HG03521 (cell line): ENCODE data around the gene PAX5.

ENCODE experiments used
- ATAC-seq: cut with Tn5 transposase; IDR thresholded peaks from one replicate; pipeline ENCODE4 v1.9.1; 2021; ENCODE audit warnings: mild to moderate bottlenecking, moderate library complexity; ENCODE audit not compliant: unreplicated experiment

Gene PAX5

DNA sequence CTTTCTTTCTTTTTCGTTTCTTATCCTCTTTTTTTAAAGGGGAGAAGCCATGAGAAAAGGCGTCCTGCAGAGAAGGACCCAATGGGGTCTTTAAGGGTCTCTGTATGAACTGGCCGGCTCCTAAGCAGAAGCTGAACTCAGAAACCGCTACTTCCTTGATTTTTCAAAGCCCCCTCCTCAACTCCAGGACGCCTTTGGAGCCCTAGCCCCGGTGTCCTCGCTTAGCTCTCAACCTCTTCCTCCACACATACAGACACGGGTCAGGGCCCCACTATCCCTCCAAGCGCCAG lies 8.3 kb downstream of the PAX5 start:
- no peak for ATAC-seq

DNA sequence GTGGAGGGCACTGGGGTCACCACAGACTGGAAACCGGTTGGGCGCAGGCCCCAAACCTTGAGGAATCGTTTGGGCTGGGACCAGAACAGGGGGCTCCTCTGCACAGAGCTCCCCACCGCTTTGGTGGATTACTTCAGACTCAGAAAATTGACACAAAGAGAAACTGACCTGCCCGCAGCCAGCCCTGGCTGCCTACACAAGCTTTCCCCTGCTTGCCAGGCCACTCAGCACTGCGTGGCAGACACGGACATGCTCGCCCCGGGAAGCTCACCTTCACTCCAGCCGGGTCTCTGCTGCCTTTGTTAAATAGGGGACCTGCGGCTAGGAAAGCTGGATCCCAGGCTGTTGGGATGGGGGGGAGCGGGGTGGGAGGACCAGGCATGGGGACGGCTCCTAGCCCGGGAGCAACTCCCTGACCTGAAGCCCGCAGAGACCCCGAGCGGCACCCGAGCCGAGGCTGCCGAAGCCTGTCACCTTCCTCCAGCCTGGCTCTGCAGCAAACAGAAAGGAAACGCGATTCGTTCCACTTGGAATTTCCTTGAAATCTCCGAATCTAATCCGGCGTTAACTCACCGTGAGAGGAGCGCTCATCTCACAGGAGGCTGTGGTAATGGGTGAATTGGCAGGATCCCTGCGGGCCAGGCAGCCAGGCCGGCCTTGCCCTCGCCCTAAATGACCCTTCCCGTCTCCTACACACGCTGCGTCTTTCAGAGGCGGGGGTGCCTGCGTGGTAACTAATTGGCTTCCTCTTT lies 8.8 kb downstream of the PAX5 start:
- no peak for ATAC-seq

DNA sequence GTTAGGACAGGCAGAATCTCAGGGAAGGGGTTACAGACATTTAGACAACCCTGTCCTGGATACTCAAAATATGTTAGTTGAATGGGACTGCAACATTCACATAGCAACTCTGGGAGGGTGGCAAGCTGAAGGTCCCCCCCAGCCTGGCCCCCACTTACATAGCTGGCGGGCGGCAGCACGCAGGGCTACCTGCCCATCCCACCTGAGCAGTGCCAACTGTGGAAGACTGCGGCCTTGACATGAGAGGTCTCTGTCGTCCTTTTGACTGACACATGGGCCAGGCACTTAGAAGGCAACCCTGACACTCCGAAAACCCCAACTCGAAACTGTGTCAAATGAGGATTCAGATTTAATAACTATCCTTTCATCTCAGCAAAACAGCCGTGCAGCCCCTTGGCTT lies 16.5 kb downstream of the PAX5 start:
- ATAC-seq, result no peak

DNA sequence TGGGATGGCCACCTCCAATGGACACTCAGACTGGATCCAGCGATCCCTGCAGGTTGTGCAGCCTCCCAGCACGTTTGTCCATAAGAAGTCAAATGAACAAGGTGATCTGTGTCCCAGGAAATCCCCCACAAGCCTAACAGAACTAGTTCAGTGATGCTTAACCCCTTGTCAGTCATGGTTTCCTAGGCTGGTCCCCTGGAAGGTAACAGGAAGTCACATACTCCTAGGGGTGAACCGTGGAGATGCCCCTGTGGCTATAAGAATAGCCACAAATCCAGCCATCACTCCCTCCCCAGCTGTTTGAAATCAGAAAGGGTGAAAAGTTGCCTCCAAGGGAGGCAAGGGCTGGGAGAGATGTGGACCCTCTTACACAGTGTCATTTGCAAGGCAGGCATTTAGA lies 22.5 kb downstream of the PAX5 start:
- no peak for ATAC-seq

DNA sequence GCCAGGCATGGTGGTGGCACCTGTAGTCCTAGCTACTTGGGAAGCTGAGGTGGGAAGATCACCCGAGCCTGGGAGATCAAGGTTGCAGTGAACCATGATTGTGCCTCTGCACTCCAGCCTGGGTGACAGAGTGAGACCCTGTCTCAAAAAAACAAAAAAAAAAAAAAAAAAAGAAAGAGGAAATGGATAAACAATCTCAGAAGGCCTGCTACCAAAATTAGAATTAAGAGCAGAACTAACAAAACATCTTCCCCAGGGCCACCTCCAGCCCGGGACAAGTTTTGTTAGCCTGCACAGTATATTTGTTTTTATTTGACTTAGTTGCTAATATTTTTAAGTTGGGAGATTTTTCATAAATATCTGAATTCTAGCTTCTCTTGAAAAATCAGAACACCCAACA lies 23.1 kb downstream of the PAX5 start:
- ATAC-seq, result no peak

DNA sequence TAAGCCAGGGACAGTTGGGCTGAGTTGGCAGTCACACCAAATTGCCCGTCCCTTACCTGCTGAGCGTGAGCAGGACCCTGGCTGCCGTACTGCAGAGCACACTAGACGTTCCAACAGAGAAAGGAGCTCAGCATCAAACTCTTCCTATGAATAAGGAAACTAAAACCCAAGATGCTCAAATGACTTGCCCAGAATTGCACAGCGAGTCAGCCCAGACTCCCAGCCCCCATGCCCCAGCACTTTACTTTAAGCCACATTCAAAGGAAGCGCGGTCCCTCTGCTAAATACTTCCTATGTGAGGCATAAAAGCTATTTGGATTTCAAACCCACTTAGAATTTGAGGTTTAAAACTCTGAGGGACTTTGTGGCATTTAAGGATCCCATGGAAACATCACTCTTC lies 23.9 kb downstream of the PAX5 start:
- ATAC-seq, result no peak

DNA sequence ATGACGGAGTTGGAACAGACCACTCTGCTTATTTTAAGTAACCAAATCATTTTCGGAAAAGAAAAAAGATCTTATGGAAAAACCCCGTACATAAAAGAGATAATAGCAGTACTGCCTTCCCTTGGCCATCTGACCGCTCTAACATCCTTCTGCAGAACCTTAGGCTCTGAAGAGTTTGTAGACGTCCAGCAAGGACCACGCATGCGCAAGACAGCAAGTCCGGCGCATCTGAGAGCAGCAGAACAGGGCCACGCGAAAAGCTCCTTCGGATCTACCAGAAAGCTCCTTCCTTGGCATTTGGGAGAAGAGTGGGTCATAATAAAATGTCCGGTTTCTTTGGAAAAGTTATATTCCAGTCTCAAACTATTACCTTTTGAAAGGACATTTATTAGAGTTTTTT lies 26.8 kb downstream of the PAX5 start:
- ATAC-seq, result no peak

DNA sequence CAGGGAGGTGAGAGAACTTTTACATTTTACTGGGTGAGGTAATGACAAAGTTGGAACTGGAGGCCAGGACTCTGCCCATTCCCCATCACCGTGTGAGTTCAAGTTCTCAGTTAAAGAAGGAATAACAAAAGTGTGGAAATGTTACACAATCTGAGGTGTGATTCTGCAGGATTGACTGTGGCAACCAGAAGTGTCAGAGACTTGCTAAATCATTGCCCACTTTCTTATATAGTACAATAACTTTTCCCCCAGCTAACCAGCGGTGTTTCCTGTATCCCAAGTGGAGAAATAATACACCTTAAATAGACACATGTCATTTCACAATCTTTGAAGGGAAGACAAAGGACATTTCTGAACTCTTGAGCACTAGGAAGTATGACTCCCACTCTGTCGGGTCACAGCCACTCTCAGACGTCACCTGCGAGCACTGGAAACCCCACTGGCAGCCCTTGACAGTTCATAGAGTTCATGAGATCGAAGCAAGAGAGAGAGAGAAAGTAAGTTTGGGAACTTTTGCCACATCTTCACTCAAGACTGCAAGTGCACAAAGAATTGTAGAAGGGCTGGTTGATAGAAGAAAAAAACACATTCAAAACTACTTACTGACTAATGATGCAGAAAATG lies 28.4 kb downstream of the PAX5 start:
- no peak for ATAC-seq

DNA sequence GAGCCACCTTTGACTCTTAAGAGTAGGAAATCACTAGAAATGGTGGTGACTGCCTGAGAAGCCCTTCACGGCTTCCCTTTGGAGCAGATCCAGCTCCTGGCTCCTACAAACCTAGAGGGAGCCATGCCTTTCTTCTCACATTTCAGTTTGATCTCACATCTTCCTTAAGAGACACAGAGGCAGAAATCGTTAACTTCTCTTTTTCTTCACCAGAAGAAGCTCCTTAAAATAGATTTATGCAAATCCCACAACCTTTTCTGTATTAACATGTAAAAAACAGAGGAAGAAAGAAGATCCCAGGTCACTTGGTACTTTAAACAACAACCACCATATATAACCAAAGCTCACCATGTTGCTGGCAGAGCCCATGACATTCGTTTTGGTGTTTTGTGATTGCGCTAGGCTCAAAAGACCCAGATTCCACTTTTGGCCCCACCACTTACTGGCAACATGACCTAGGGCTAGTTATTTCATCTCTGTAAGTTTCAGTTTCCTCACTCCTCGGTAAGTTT lies 29.6 kb downstream of the PAX5 start:
- peak; percentile 38 for ATAC-seq

DNA sequence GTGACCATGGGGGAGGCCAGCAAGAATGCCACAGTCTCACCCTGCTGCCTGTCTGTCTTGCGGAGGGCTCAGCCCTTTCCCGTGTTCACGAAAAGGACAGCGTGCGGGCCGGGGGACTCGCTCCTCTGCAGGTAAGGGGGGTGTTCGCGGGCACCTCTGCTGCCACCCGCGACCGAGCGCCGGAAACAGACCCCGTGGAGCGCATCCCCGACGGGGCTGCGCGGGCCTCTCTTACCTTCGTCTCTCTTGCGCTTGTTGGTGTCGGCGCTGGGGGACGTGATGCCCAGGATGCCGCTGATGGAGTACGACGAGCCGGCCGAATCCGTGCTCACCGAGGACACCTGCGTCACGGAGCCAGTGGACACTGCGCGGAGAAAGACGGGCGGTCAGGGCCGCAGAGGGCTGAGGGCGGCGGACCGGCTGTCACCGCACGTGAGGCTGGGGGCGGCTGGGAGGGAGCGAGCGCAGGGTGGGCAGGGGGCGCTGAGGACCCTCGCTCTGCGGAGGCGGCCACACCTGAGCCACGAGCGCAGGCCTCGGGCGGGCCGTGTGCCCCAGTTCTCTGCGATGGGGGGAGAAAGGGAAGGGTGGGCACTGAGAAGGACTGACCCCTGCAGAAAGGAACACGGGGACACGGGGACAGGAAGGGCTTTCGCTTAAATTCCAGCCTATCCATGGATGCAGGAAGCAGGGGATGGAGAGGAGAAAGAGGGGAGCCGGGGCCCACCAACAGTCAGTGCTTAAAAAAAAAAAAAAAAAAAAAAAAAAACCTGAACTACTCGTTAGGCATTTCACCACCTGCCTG lies 31.5 kb downstream of the PAX5 start:
- ATAC-seq, result no peak

DNA sequence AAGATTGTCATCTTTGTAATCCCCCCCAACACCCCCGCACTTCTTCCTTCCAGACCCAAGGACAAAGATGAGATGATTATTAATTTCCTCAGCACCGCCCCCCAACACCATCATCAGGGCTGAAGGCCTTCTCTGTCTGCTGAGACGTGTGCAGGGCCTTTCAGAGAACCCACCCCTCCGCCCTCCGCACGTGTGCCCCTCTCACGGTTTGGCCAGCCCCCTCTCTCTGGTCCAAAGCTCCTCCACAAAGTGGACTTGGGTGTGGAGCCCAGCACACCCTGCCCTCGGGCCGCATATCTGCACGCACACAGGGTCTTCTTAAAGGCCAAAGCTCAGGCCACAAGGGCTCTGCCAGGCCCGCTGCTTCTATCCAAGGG lies 32.0 kb downstream of the PAX5 start:
- ATAC-seq, result no peak

DNA sequence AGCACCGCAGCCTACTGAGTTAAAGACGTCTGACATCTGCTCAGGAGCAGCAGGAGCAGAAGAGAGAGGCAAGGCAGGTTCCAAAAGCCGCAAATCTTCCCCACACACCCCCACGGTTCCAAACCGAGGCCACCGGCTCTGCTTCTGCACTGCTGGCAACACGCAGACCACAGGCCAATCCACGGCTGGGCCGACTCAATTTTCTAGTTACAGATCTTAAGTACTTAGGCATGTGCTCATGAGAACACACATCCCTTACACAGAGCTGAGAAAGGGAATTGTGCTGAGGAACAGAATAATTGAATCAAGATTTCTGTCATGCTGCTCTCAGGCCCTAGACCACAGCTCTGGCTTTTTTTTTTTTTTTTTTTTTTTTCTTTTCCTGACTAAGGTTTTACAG lies 32.6 kb downstream of the PAX5 start:
- ATAC-seq, result no peak

DNA sequence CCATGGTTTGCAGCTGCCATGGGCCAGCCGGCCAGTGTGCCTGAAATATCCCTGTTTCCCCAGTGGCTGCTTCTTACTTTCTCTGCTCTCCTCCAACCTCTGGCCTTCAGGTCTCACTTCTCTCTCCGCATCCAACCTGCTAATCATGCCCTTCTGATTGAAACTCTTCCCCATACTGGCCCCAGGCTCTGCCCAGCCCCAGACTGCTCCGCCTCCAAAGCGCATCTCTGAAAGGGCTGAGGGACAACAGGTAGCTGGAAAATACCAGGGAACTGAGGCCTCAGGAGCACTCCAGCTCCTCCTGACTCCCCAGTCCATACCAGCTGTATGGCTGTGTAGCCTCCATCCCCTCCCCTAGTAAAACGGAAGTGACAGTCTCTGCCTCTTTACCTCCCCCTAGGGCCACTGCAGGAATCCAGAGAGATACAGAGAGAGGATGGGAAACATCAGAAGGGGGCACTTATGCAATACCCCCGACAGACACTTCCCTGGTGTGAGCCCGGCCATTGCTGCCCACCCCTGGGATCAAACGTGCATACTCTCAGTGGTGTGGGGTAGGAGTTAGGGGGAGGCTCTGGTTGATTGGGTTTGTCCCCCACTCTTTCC lies 34.2 kb downstream of the PAX5 start:
- no peak for ATAC-seq

DNA sequence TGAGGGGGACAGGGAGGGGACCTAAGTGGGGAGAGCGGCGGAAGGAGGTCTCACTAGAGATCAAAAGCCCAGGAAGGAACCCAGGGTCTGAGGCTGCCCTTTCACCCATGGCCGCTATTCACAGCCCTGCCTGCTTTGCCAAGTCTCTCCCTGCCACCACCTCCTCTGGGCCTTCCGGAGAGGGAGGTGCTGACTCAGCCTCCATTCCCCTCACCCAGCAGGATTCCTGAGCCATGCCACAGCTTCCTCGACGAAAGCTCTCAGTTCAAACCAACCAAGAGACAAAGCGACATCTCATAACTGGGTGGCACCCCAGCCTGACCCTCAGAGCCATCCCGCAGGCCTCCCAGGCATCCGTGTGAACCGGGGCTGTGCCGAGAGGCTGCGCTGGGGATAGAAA lies 36.7 kb downstream of the PAX5 start:
- no peak for ATAC-seq

DNA sequence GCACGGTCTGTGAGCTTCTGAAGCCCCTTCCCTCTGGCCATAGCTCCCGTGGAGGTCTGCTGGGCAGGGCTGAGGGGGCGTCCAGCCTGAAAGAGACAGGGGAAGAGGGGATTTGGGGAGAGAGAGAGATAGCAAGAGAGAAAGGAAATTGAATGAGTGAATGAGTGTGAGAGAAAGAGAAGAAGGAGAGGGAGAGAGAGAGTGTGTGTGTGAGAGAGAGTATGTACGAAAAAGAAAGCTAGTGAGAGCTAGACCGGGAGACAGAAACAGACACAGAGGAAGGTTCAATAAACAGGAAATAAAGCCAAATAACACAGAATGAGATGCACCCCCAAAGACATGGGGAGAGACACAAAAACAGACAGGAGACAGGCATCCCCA lies 37.4 kb downstream of the PAX5 start:
- ATAC-seq, result no peak

DNA sequence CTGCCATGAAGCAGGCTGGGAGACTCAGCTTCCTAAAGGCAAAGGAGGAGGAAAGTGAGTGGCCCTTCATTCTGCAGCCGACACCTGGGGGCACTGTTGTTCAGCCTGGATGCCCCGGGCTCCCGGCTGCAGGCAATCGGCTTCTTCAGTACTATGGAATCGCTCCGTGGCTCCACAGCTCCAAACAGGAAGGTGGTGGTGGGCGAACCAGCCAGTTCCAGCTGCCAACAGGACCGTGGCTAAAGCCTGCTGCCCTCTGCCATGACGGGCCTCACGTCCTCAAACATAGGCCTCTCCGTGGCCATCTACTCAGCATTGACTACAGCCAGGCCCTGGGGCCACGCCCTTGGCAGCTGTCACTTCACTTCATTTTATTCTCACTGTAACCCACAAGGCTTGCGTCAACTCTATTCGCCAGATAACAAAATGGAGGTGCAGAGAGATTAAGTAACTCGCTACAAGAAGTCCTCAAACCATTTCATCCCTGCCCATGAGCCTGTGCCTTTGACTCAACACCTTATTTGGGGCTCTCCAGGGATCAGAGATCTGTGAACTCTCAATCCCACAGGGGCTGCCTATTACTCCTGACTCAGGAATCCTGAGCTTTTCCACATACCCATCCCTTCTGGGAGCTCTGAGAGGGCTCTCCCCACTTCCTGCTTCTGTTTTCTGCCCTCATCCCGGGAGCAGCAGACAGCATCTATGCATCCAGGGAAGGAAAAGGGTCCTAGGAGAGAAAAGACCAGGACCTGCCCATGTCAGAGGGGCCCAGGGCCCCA lies 38.0 kb downstream of the PAX5 start:
- ATAC-seq, result no peak

DNA sequence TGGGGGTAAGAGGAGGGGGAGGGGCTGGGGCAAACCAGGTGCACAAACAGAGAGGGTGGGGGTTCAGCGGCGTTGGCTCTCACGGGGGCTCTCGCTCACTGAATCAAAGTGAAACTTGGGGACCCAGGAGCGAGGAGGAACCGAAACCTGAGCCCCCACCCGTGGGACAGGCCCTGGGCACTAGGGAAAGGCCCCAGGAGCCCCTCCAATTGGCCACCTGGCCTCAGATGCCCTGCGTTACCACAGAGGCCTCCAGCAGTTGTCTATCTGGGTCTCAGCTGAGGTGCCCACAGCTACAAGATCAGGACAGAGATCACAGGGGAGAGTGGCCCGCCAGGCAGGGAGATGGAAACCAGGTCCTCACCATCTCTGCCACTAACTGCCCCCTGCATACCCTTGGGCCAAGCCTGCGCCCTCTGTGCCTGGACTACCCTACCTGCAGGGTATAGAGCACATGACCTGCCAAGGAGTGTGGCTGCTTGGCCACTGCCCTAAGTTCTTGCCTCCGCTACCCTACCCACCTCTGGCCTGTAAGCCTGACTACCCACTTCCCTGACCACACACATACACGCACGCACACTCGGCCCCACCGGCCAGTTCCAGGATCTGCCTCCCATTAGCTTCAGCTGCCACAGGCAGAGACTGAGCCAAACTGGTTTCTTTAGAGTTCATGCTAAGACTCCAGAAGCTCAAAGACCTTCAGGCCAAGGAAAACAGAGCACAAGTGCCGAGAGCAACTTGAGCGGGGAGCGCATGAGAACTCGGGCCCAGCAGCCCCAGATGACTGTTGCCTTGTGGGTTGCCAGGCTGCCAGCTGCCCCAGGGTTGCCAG lies 39.9 kb downstream of the PAX5 start:
- ATAC-seq, result no peak

DNA sequence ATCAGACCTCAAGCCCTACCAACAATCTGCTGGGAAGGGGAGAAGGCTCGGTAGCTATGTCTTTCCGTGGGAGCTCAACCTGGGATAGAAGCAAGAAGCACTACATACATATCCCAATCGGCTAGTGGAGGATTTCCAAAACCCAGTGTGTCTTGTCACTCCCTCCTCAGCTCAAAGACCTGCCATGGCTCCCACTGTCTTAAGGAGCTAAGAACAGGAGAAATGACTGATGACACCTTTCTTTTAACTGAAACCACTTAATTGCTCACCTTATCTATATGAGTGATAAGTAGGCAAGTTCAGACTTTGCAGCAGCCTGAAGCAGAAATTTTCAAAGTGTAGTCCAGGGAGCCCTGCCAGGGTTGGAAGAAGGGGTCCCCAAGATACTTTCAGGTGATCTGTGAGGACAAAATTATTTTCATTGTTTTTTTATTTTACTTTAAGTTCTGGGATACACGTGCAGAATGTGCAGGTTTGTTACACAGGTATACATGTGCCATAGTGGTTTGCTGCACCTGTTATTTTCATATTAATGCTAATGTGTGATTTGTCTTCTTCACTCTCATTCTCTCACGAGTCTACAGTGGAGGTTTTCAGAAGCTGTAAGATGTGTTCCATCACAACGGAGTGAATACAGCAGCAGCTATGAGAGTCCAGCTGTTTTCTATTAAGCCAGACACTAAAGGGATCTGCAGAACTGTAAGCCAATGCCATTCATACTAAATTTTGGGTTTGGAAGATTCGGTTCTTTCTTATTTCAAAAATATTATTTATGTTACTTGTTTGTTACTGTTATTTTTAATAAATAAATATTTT lies 41.4 kb downstream of the PAX5 start:
- no peak for ATAC-seq

DNA sequence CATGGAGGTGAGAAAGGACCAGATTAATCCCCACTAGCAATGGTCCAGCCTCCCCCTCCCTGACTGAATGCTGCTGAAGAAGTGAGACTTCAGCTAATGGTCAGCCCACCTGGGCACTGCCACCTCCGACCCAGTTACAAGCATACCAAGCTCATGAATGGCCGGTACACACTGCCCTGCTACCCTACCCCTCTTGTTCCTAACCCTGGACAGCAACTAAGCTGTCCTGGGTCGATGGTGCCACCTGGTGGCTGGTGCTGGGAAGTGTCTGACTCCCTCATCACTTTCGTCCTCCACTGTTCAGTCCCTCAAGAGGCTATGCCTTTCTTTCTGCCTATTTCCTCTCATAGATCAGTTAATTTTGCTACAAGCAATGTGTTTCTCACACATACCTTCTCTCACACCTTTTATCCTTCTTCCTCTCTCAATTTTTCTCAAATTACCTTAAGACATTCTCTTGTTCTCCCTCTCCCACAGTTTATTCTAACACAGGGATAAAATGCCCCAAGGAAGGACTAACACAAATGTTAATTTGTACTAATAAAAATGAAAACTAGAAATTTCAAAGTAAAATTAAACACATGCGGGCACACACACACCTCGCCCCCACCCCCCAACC lies 42.4 kb downstream of the PAX5 start:
- no peak for ATAC-seq
